WTC11 (cell line): ENCODE data around the gene STUB1. TPM values are rescaled to one million over a fixed set of nuclear protein-coding genes. Genes with fewer than 3 reads are reported as not detected.

Experiments used
- ATAC-seq: fragments of 200-7000 bp; cut with Tn5 transposase; 2 replicates; pipeline ENCODE4 v1.10.0; 2021; ENCODE audit warnings: mild to moderate bottlenecking, moderate library complexity
- CTCF ChIA-PET: fragments of 300-600 bp; sonication (Branson Sonifier 250); formaldehyde crosslinking; loops from one replicate; lab custom pipeline; 2021; ENCODE audit warnings: antibody characterized with exemption; lab: Charles Lee
- POLR2A ChIA-PET: fragments of 350-600 bp; sonication (Branson Sonifier 250); formaldehyde crosslinking; loops from one replicate; lab custom pipeline; 2021; ENCODE audit warnings: antibody characterized with exemption; lab: Charles Lee
- DNase-seq: peaks from one replicate; pipeline ENCODE4 v3.0.0; 2021; ENCODE audit warnings: low spot score
- H3K27ac Mint-ChIP-seq: 2 replicates; pipeline ENCODE4 v1.8.0; 2021; ENCODE audit warnings: mixed read lengths
- H3K27me3 Mint-ChIP-seq: 2 replicates; pipeline ENCODE4 v1.8.0; 2021; ENCODE audit warnings: low read depth, mild to moderate bottlenecking, moderate library complexity, mixed read lengths
- H3K36me3 Mint-ChIP-seq: 2 replicates; pipeline ENCODE4 v1.8.0; 2021; ENCODE audit warnings: mixed read lengths
- H3K4me1 Mint-ChIP-seq: 2 replicates; pipeline ENCODE4 v1.8.0; 2022; ENCODE audit warnings: mixed read lengths
- H3K4me3 Mint-ChIP-seq: 2 replicates; pipeline ENCODE4 v1.8.0; 2021; ENCODE audit warnings: mild to moderate bottlenecking, moderate library complexity, mixed read lengths
- H3K9me3 Mint-ChIP-seq: 2 replicates; pipeline ENCODE4 v1.8.0; 2021; ENCODE audit warnings: mixed read lengths
- FOXP1 ChIP-seq: sonication (generic); formaldehyde crosslinking; IDR thresholded peaks from 2 replicates; pipeline ENCODE4 v1.8.0; 2022; ENCODE audit warnings: missing genetic modification reagents, mild to moderate bottlenecking, moderate library complexity, borderline replicate concordance
- MLX ChIP-seq: sonication (generic); formaldehyde crosslinking; IDR thresholded peaks from 2 replicates; pipeline ENCODE4 v1.8.1; 2023; ENCODE audit warnings: mild to moderate bottlenecking, missing genetic modification reagents, moderate library complexity
- NFATC4 ChIP-seq: fragments of 250-450 bp; sonication (Bioruptor Pico); IDR thresholded peaks from 2 replicates; pipeline ENCODE4 v1.9.0; 2021; ENCODE audit warnings: mild to moderate bottlenecking
- PRDM15 ChIP-seq: sonication (generic); formaldehyde crosslinking; IDR thresholded peaks from 2 replicates; pipeline ENCODE4 v1.8.0; 2022; ENCODE audit warnings: missing genetic modification reagents
- ZBTB21 ChIP-seq: sonication (generic); formaldehyde crosslinking; IDR thresholded peaks from 2 replicates; pipeline ENCODE4 v1.8.1; 2023; ENCODE audit warnings: mild to moderate bottlenecking, missing genetic modification reagents, borderline replicate concordance
- ZNF396 ChIP-seq: fragments of 250-450 bp; sonication (Bioruptor Pico); IDR thresholded peaks from 2 replicates; pipeline ENCODE4 v1.8.0; 2021; ENCODE audit warnings: mild to moderate bottlenecking, moderate library complexity, borderline replicate concordance
- ZNF532 ChIP-seq: fragments of 250-450 bp; sonication (Bioruptor Pico); IDR thresholded peaks from 2 replicates; pipeline ENCODE4 v1.9.0; 2021; ENCODE audit warnings: mild to moderate bottlenecking, borderline replicate concordance
- total RNA-seq: library from RNA; stranded (reverse); gene quantifications from 3 replicates; pipeline ENCODE4 v1.2.3, GENCODE V29; 2021

The STUB1 gene
- total RNA-seq, 1 experiment from 2014 or later: 88.2 TPM

- Mint-ChIP-seq H3K9me3 (no peaks in the 10 kb centered on the region), H3K4me1 (no peaks in the 10 kb centered on the region), H3K4me3 (peak overlapping the region; percentile 64), H3K27me3 (peaks cover 2% of the 10 kb centered on the region; the same call in 1 of the 2 replicates), H3K27ac (no peak overlapping the region), H3K36me3 (no peaks in the 10 kb centered on the region; the same call in 1 of the 2 replicates)
- ChIA-PET CTCF (interaction anchor here (0.7 to 6.9 kb wide), 8 partner anchors 8 to 416 kb away, joined by 3 to 90 read pairs (median 5); partner anchors contain the start of genes ANTKMT, CIAO3 and METRN), POLR2A (interaction anchor here (1.0 to 1.4 kb wide), 3 partner anchors 8 to 60 kb away, joined by 3 to 6 read pairs (median 3); partner anchors contain the start of genes ANTKMT and CHTF18)
- no peak for DNase-seq
- ATAC-seq: no peak
- 0 out of 2 replicates have a peak, but pooled peaks have one; percentile 19 for TF ChIP-seq FOXP1 (CRISPR knock-in tag)
- TF ChIP-seq ZNF532: no peak
- TF ChIP-seq NFATC4 (CRISPR knock-in tag): no peak
- TF ChIP-seq ZNF396 (CRISPR knock-in tag): no peak
- 0 out of 2 replicates have a peak, but pooled peaks have one; percentile 25 for TF ChIP-seq ZBTB21 (CRISPR knock-in tag)
Observed at GRCh38 chr16:728890-729744, 48.9 kb downstream of the STUB1 start.

- TF ChIP-seq MLX: no peak
- TF ChIP-seq PRDM15 (CRISPR knock-in tag): peak; percentile 23; the same call in 1 of the 2 replicates
- H3K27ac Mint-ChIP-seq: no peak overlapping the region
- peak overlapping the region; percentile 25; the same call in 1 of the 2 replicates for H3K4me3 Mint-ChIP-seq
- ChIA-PET CTCF (interaction anchor here (0.7 to 6.9 kb wide), 6 partner anchors 9 to 55 kb away, joined by 3 to 90 read pairs (median 6); partner anchors contain the start of genes ANTKMT, CIAO3 and METRN), POLR2A (interaction anchor here (1.0 to 1.4 kb wide), 2 partner anchors 9 to 59 kb away, joined by 3 to 6 read pairs; partner anchors contain the start of genes ANTKMT and CHTF18)
- ATAC-seq (no peak), DNase-seq (no peak)
- H3K27me3 Mint-ChIP-seq: peaks cover 2% of the 10 kb centered on the region; the same call in 1 of the 2 replicates
- no peaks in the 10 kb centered on the region; the same call in 1 of the 2 replicates for H3K36me3 Mint-ChIP-seq
- no peaks in the 10 kb centered on the region for H3K4me1 Mint-ChIP-seq
- no peaks in the 10 kb centered on the region for H3K9me3 Mint-ChIP-seq
Observed at GRCh38 chr16:729768-730665, 49.8 kb downstream of the STUB1 start.
